Prostate gland (tissue), 2 donors: ENCODE results near the gene SLC25A38.

Experiments
- CTCF ChIP-seq, 4 experiments: fragments of 200-600 bp in 2 of 4; fragments of 450-650 bp in 2 of 4; sonication (generic) in 2 of 4; IDR thresholded peaks; 1 replicate in 3 of 4; 2 replicates in 1 of 4; pipeline ENCODE4 v1.5.1; 2016 to 2019; ENCODE audit warnings: antibody characterized with exemption in 4 of 4, mild to moderate bottlenecking in 2 of 4, moderate library complexity in 2 of 4
- POLR2AphosphoS5 ChIP-seq: sonication (generic); formaldehyde crosslinking; IDR thresholded peaks from one replicate; pipeline ENCODE4 v1.6.1; 2017; ENCODE audit warnings: antibody characterized with exemption

GRCh38 chr3:39435006-39435748, 52.0 kb downstream of the SLC25A38 start:
- TF ChIP-seq CTCF (IDR thresholded peaks at IDR 0.05) (no peak), POLR2AphosphoS5 (no peak)
